Stimulated activated CD4-positive, alpha-beta T cell treated with anti-CD3 and anti-CD28 coated beads, Interleukin-4, amount 100 ng/mL, for 48 hours (primary cell): ENCODE measurements around the gene LYPD8.

Experiments
- DNase-seq, 2 donors: peaks; one replicate each; pipeline ENCODE4 v3.0.0-alpha.2; 2020; ENCODE audit warnings: low read depth in 2 of 2

LYPD8 gene

GRCh38 chr1:248757784-248758195 is 2.2 kb upstream of the LYPD8 start:
- no peak for DNase-seq

GRCh38 chr1:248756636-248757035 is 1.1 kb upstream of the LYPD8 start:
- DNase-seq: no peak

- DNase-seq: no peak
Measured at GRCh38 chr1:248756151-248756550, 592 bp upstream of the LYPD8 start.

- DNase-seq: no peak
Measured at GRCh38 chr1:248753708-248754280, 1.8 kb downstream of the LYPD8 start.

GRCh38 chr1:248753029-248753594 is 2.4 kb downstream of the LYPD8 start:
- DNase-seq: no peak

GRCh38 chr1:248752161-248753028 is 3.2 kb downstream of the LYPD8 start:
- no peak for DNase-seq

GRCh38 chr1:248751635-248752034 is 3.9 kb downstream of the LYPD8 start:
- no peak for DNase-seq

- no peak for DNase-seq
Measured at GRCh38 chr1:248751142-248751541, 4.4 kb downstream of the LYPD8 start.

GRCh38 chr1:248750496-248750895 is 5.1 kb downstream of the LYPD8 start:
- no peak for DNase-seq

GRCh38 chr1:248748211-248748610 is 7.3 kb downstream of the LYPD8 start:
- DNase-seq: no peak

GRCh38 chr1:248740876-248741275 is 14.7 kb downstream of the LYPD8 start:
- DNase-seq: no peak

GRCh38 chr1:248739572-248740205 is 15.9 kb downstream of the LYPD8 start:
- no peak for DNase-seq

- no peak for DNase-seq
Measured at GRCh38 chr1:248737457-248737856, 18.1 kb downstream of the LYPD8 start.

GRCh38 chr1:248736977-248737376 is 18.6 kb downstream of the LYPD8 start:
- no peak for DNase-seq

- DNase-seq: no peak
Measured at GRCh38 chr1:248733566-248733965, 22.0 kb downstream of the LYPD8 start.

GRCh38 chr1:248730507-248731335 is 24.8 kb downstream of the LYPD8 start:
- no peak for DNase-seq

GRCh38 chr1:248714248-248714647 is 41.3 kb downstream of the LYPD8 start:
- DNase-seq: no peak

GRCh38 chr1:248710305-248710900 is 45.2 kb downstream of the LYPD8 start:
- DNase-seq: no peak

GRCh38 chr1:248704606-248705005 is 51.0 kb downstream of the LYPD8 start:
- DNase-seq: no peak

GRCh38 chr1:248703674-248704073 is 51.9 kb downstream of the LYPD8 start:
- no peak for DNase-seq

GRCh38 chr1:248702714-248703113 is 52.8 kb downstream of the LYPD8 start, which contains the start of gene OR14I1:
TSS of gene OR14I1 (minus strand) at chr1:248702766.
- DNase-seq: no peak
